GM12801 (cell line): ENCODE measurements around the gene PLSCR1.

Experiments used
- CTCF ChIP-seq: IDR thresholded peaks from one replicate; pipeline ENCODE4 v1.5.1; 2011; ENCODE audit warnings: control low read depth; ENCODE audit not compliant: insufficient read length; ENCODE audit errors: extremely low read depth

PLSCR1 gene

GRCh38 chr3:146550070-146550615 is 5.7 kb upstream of the PLSCR1 start:
- TF ChIP-seq CTCF: no peak

GRCh38 chr3:146547235-146547835 is 2.9 kb upstream of the PLSCR1 start:
- TF ChIP-seq CTCF: no peak

- TF ChIP-seq CTCF: no peak
These were observed 2.1 kb upstream of the PLSCR1 start for GRCh38 chr3:146546366-146546965.

GRCh38 chr3:146544929-146545528 is 622 bp upstream of the PLSCR1 start:
- TF ChIP-seq CTCF: no peak

GRCh38 chr3:146543461-146544001 is 876 bp downstream of the PLSCR1 start:
- TF ChIP-seq CTCF: no peak

- no peak for TF ChIP-seq CTCF
These were observed 1.4 kb downstream of the PLSCR1 start for GRCh38 chr3:146542978-146543377.

- no peak for TF ChIP-seq CTCF
These were observed 2.2 kb downstream of the PLSCR1 start for GRCh38 chr3:146542179-146542578.
